ENCODE results near the gene RAD51D. TPM values are rescaled to one million over a fixed set of nuclear protein-coding genes. Genes with fewer than 3 reads are reported as not detected.
"Not testable (repeated sequence)": the region's sequence is repeated elsewhere in the genome, so short reads cannot be mapped to it uniquely, and the experiment has no call there.

RAD51D gene
- total RNA-seq, 2 experiments from 2014 or later, result 6.2 to 8.6 TPM

DNA sequence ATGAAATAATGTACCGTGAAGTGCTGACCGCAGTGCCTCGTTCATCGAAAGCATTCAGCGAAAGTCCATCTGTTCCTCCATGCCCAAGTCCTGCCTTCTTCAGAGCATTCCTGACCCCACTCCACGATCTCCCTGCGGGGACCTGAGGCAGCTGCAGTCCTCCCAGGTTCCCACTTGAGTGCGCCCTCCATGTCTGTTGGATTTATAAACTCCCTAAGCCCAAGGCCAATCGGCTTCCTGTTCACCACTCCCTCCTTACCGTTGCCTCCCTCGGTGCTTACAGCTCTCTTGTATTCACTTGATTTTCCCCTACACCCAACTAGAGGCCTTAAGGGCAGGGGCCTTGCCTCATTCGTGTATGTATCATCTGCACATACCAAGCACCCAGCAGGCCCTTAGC, 2.8 kb downstream of the RAD51D start:
- peaks cover 12% of the 10 kb centered on the region for H3K36me3 Mint-ChIP-seq (ENCODE audit: low read depth)
- H3K4me3 Mint-ChIP-seq, result no peak overlapping the region
- intact Hi-C loops (cut with DNase I, micrococcal nuclease), result loop anchor here (5.0 kb wide), 3 partner anchors 480 to 555 kb away; no protein-coding TSS in a partner anchor
- H3K27me3 ChIP-seq (ENCODE audit: control insufficient read depth in 1 of 2, insufficient read depth in 2 of 2, low read length in 2 of 2), result no peaks in the 10 kb centered on the region
- H3K27ac Mint-ChIP-seq, result no peak overlapping the region
- CTCF ChIA-PET, result no interaction called here
- DNase-seq (no peak), ATAC-seq (ENCODE audit: poor library complexity) (no peak)
- H3K9me3 ChIP-seq (ENCODE audit: control insufficient read depth in 1 of 2, insufficient read depth in 1 of 2, low read length in 2 of 2), result no peaks in the 10 kb centered on the region
- no peak overlapping the region for H3K4me3 ChIP-seq (ENCODE audit: low read length)
- no peaks in the 10 kb centered on the region for H3K9me3 Mint-ChIP-seq
- H3K36me3 ChIP-seq (ENCODE audit: insufficient read depth, low read length), result peaks cover 2% of the 10 kb centered on the region
- H3K27me3 Mint-ChIP-seq, result no peaks in the 10 kb centered on the region
- POLR2A ChIA-PET, result no interaction called here
- H3K4me1 ChIP-seq (ENCODE audit: insufficient read depth, low read length), result peaks cover 34% of the 10 kb centered on the region
- no peak overlapping the region for H3K27ac ChIP-seq (ENCODE audit: low read depth in 1 of 2, low read length in 2 of 2)
- TF ChIP-seq, protein P1, sequence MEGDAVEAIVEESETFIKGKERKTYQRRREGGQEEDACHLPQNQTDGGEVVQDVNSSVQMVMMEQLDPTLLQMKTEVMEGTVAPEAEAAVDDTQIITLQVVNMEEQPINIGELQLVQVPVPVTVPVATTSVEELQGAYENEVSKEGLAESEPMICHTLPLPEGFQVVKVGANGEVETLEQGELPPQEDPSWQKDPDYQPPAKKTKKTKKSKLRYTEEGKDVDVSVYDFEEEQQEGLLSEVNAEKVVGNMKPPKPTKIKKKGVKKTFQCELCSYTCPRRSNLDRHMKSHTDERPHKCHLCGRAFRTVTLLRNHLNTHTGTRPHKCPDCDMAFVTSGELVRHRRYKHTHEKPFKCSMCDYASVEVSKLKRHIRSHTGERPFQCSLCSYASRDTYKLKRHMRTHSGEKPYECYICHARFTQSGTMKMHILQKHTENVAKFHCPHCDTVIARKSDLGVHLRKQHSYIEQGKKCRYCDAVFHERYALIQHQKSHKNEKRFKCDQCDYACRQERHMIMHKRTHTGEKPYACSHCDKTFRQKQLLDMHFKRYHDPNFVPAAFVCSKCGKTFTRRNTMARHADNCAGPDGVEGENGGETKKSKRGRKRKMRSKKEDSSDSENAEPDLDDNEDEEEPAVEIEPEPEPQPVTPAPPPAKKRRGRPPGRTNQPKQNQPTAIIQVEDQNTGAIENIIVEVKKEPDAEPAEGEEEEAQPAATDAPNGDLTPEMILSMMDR (IDR thresholded peaks at IDR 0.05), result no peak
- peaks cover 34% of the 10 kb centered on the region for H3K4me1 Mint-ChIP-seq (ENCODE audit: low read depth)

DNA sequence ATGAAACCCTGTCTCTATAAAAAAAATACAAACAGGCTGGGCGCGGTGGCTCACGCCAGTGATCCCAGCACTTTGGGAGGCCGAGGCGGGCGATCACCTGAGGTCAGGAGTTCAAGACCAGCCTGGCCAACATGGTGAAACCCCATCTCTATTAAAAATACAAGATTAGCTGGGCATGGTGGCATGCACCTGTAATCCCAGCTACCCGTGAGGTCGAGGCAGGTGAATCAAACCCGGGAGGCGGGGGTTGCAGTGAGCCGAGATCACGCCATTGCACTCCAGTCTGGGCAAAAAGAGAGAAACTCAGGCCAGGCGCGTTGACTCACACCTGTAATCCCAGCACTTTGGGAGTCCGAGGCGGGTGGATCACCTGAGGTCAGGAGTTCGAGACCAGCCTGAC, 8.9 kb downstream of the RAD51D start:
- H3K27ac Mint-ChIP-seq; H3K4me1 ChIP-seq (ENCODE audit: insufficient read depth, low read length); H3K9me3 ChIP-seq (ENCODE audit: control insufficient read depth in 1 of 2, insufficient read depth in 1 of 2, low read length in 2 of 2); H3K27me3 Mint-ChIP-seq; ATAC-seq (ENCODE audit: poor library complexity); intact Hi-C loops (cut with DNase I, micrococcal nuclease); H3K4me3 Mint-ChIP-seq; DNase-seq; H3K9me3 Mint-ChIP-seq; H3K4me1 Mint-ChIP-seq (ENCODE audit: low read depth); H3K27ac ChIP-seq (ENCODE audit: low read depth in 1 of 2, low read length in 2 of 2); H3K4me3 ChIP-seq (ENCODE audit: low read length); H3K27me3 ChIP-seq (ENCODE audit: control insufficient read depth in 1 of 2, insufficient read depth in 2 of 2, low read length in 2 of 2): not testable (repeated sequence)
- ChIA-PET POLR2A (interaction anchor here (0.8 to 1.2 kb wide), 2 partner anchors 16 to 65 kb away, joined by 3 read pairs; no protein-coding TSS in a partner anchor), CTCF (interaction anchor here (1.0 kb wide), 1 partner anchor 87 kb away, joined by 3 read pairs; no protein-coding TSS in a partner anchor)
- peaks cover 29% of the 10 kb centered on the region for H3K36me3 Mint-ChIP-seq (ENCODE audit: low read depth)
- H3K36me3 ChIP-seq (ENCODE audit: insufficient read depth, low read length), result peaks cover 12% of the 10 kb centered on the region

DNA sequence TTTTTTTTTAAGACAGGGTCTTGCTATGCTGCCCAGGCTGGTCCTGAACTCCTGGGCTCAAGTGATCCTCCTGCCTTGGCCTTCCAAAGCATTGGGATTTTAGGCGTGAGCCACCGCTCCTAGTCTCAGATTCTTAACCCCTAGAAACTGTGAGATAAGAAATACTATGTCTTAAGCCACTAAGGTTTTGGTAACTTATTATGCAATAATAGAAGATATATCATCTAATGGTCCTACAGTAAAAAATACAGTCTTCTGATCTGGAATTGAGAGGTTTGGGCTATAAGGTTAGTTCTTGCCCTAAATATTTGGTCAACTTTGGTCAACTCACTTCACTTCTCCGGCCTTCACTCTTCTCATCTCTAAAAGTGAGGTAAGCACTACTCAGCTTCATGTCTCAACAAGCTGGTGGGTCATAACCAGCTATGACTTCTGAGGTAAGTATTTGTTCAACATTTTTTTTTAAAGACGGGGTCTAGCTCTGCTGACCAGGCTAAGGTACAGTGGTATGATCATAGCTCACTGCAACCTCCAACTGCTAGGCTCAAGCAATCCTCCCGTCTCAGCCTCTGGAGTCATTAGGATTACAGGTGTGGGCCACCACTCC, 14.7 kb downstream of the RAD51D start:
- ChIA-PET POLR2A (no interaction called here), CTCF (no interaction called here)
- no peak overlapping the region for H3K4me3 Mint-ChIP-seq
- Histone ChIP-seq H3K4me3 (ENCODE audit: low read length) (no peak overlapping the region), H3K27me3 (ENCODE audit: control insufficient read depth in 1 of 2, insufficient read depth in 2 of 2, low read length in 2 of 2) (no peaks in the 10 kb centered on the region), H3K4me1 (ENCODE audit: insufficient read depth, low read length) (no peaks in the 10 kb centered on the region), H3K36me3 (ENCODE audit: insufficient read depth, low read length) (peaks cover 49% of the 10 kb centered on the region), H3K9me3 (ENCODE audit: control insufficient read depth in 1 of 2, insufficient read depth in 1 of 2, low read length in 2 of 2) (no peaks in the 10 kb centered on the region), H3K27ac (ENCODE audit: low read depth in 1 of 2, low read length in 2 of 2) (no peak overlapping the region)
- no peak overlapping the region for H3K27ac Mint-ChIP-seq
- no peaks in the 10 kb centered on the region for H3K9me3 Mint-ChIP-seq
- DNase-seq (no peak), ATAC-seq (ENCODE audit: poor library complexity) (no peak)
- H3K36me3 Mint-ChIP-seq (ENCODE audit: low read depth), result peaks cover 67% of the 10 kb centered on the region
- H3K4me1 Mint-ChIP-seq (ENCODE audit: low read depth), result no peaks in the 10 kb centered on the region
- TF ChIP-seq, protein P1 (IDR thresholded peaks at IDR 0.05), result no peak
- H3K27me3 Mint-ChIP-seq, result no peaks in the 10 kb centered on the region
- intact Hi-C loops (cut with DNase I, micrococcal nuclease), result no loop called here

DNA sequence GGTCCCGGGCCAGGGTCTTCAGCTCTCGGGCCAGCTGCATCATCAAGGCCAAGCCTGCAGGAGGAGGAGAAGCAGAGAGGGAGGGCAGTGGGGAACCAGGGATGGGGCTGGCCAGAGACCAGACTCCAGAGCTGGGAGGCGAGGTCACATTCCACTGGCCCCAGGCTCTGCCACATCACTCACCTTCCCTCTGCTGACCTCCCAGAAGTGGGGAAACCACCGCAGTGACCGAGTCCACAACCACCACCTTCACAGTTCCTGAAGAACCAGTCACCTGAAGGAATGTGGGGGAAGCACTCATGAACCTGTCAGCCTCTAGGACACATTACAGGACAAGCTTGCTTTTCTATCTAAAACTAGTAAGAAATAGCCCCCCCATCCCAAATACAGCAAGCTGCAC, 16.4 kb downstream of the RAD51D start:
- Histone ChIP-seq H3K9me3 (ENCODE audit: control insufficient read depth in 1 of 2, insufficient read depth in 1 of 2, low read length in 2 of 2) (no peaks in the 10 kb centered on the region), H3K4me3 (ENCODE audit: low read length) (no peak overlapping the region), H3K27me3 (ENCODE audit: control insufficient read depth in 1 of 2, insufficient read depth in 2 of 2, low read length in 2 of 2) (no peaks in the 10 kb centered on the region), H3K27ac (ENCODE audit: low read depth in 1 of 2, low read length in 2 of 2) (no peak overlapping the region), H3K36me3 (ENCODE audit: insufficient read depth, low read length) (peaks cover 54% of the 10 kb centered on the region), H3K4me1 (ENCODE audit: insufficient read depth, low read length) (no peaks in the 10 kb centered on the region)
- Mint-ChIP-seq H3K9me3 (no peaks in the 10 kb centered on the region), H3K4me3 (no peak overlapping the region), H3K27ac (no peak overlapping the region), H3K27me3 (no peaks in the 10 kb centered on the region), H3K4me1 (ENCODE audit: low read depth) (no peaks in the 10 kb centered on the region), H3K36me3 (ENCODE audit: low read depth) (peaks cover 74% of the 10 kb centered on the region)
- ChIA-PET POLR2A (interaction anchor here (1.1 kb wide), 1 partner anchor 14 kb away, joined by 4 read pairs; no protein-coding TSS in a partner anchor), CTCF (interaction anchor here (1.3 kb wide), 1 partner anchor 11 kb away, joined by 3 read pairs; no protein-coding TSS in a partner anchor)
- TF ChIP-seq, protein P1 (IDR thresholded peaks at IDR 0.05), result no peak
- intact Hi-C loops (cut with DNase I, micrococcal nuclease), result no loop called here
- no peak for ATAC-seq (ENCODE audit: poor library complexity)
- no peak for DNase-seq

Measured in CD4-positive, alpha-beta T cell (primary cell).